ENCODE measurements around the gene IFNGR2.
"Not testable (repeated sequence)": the region's sequence is repeated elsewhere in the genome, so short reads cannot be mapped to it uniquely, and the experiment has no call there.

Gene IFNGR2

GRCh38 chr21:33375101-33375644 is 28.0 kb upstream of the IFNGR2 start:
- no peak for DNase-seq (ENCODE audit: low read depth)
- no peak for TF ChIP-seq CTCF (IDR thresholded peaks at IDR 0.05; ENCODE audit: control insufficient read depth, extremely low read depth, insufficient read depth)
- H3K4me3 ChIP-seq (ENCODE audit: low read depth, low read length): no peak overlapping the region

- DNase-seq (ENCODE audit: low read depth): no peak
- H3K4me3 ChIP-seq (ENCODE audit: low read depth, low read length): no peak overlapping the region
- no peak for TF ChIP-seq CTCF (IDR thresholded peaks at IDR 0.05; ENCODE audit: control insufficient read depth, extremely low read depth, insufficient read depth)
Observed at GRCh38 chr21:33377221-33377920, 25.8 kb upstream of the IFNGR2 start.

DNA sequence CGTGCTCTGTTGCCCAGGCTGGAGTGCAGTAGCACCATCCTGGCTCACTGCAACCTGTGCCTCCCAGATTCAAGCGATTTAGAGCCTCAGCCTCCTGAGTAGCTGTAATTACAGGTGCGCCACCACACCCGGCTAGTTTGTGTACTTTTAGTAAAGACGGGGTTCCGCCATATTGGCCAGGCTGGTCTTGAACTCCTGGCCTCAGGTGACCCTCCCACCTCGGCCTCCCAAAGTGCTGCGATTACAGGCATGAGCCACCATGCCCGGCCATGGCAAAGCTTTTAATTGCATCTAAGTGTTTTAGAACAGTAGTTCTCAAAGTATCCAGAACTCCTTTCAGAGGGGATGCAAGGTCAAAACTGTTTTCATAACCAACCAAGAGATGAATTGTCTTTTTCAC is 25.1 kb upstream of the IFNGR2 start:
- no peak for TF ChIP-seq CTCF (IDR thresholded peaks at IDR 0.05; ENCODE audit: control insufficient read depth, extremely low read depth, insufficient read depth)
- H3K4me3 ChIP-seq (ENCODE audit: low read depth, low read length): no peak overlapping the region
- DNase-seq (ENCODE audit: low read depth): no peak

DNA sequence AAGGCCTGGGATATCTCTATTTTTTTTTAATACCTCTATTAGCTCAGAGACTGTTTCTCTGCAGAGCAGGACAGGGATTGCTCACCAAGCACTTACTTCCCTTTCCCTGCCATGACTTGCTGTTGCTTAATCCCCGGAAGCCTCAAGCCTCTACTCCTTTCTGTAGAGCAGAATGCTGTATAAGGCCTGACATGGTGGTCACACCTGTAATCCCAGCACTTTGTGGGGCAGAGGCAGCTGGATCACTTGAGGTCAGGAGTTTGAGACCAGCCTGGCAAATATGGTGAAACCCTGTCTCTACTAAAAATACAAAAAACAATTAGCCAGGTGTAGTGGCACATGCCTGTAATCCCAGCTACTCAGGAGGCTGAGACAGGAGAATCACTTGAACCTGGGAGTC is 23.3 kb upstream of the IFNGR2 start:
- not testable (repeated sequence) for H3K4me3 ChIP-seq (ENCODE audit: low read depth, low read length); DNase-seq (ENCODE audit: low read depth)

DNA sequence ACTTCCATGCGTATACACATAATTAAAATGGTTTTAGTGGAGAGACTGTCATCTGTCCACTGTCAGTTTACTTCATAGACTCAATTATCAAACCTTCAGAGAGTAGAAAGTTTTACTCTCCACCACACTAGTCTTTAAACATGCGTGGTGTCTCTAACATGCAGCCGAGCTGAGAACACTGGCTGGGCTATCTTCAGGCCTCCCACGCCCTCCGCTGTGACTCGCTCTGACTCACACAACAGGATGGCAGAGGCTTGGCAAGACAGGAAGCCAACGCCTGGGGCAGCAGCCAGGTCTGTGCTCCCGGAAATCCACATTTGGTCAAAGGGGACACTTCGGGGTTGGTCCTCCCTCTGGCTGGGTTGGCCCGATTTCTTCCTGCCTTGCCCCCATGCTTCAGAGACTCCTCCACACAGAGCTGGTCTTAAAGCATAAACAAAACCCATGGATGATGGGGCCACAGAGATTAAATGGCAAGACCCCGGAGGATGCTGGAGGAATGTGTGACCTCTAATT is 22.7 kb upstream of the IFNGR2 start:
- no peak for TF ChIP-seq CTCF (IDR thresholded peaks at IDR 0.05; ENCODE audit: control insufficient read depth, extremely low read depth, insufficient read depth)
- DNase-seq (ENCODE audit: low read depth): peak; percentile 37
- no peak overlapping the region for H3K4me3 ChIP-seq (ENCODE audit: low read depth, low read length)

DNA sequence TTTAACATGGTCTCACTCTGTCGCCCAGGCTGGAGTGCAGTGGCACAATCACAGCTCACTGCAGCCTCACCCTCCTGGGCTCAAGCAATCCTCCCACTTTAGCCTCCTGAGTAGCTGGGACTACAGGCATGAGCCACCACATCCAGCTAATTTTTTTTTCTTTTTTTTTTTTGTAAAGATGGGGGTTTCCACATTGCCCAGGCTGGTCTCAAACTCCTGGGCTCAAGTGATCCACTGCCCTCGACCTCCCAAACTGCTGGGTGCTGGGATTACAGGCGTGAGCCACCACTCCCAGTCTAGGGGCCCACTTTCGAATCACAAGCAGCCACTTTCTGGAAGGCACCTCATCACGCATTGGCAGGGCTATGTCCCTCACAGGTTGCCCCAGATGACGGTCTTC is 21.8 kb upstream of the IFNGR2 start:
- not testable (repeated sequence) for H3K4me3 ChIP-seq (ENCODE audit: low read depth, low read length); DNase-seq (ENCODE audit: low read depth)

- TF ChIP-seq CTCF (IDR thresholded peaks at IDR 0.05; ENCODE audit: control insufficient read depth, extremely low read depth, insufficient read depth): no peak
- no peak overlapping the region for H3K4me3 ChIP-seq (ENCODE audit: low read depth, low read length)
- DNase-seq (ENCODE audit: low read depth): no peak
Observed at GRCh38 chr21:33383056-33383888, 19.9 kb upstream of the IFNGR2 start.

Measured in LNCaP clone FGC (cell line).